GM18507 (cell line): ENCODE data around the gene ACAD8.
"Not testable (repeated sequence)": the region's sequence is repeated elsewhere in the genome, so short reads cannot be mapped to it uniquely, and the experiment has no call there.

Experiments
- DNase-seq: peaks from one replicate; pipeline ENCODE4 v3.0.0; 2011; ENCODE audit warnings: low read depth; ENCODE audit not compliant: insufficient read length; ENCODE audit errors: extremely low spot score
- FAIRE-seq: peaks from 2 replicates; lab custom pipeline; 2011; peaks lifted over from hg19 to GRCh38; lab: Jason Lieb, UNC

The ACAD8 gene

GRCh38 chr11:134261626-134262488 lies 8.5 kb downstream of the ACAD8 start:
- no peak for DNase-seq
- no peak for FAIRE-seq

DNA sequence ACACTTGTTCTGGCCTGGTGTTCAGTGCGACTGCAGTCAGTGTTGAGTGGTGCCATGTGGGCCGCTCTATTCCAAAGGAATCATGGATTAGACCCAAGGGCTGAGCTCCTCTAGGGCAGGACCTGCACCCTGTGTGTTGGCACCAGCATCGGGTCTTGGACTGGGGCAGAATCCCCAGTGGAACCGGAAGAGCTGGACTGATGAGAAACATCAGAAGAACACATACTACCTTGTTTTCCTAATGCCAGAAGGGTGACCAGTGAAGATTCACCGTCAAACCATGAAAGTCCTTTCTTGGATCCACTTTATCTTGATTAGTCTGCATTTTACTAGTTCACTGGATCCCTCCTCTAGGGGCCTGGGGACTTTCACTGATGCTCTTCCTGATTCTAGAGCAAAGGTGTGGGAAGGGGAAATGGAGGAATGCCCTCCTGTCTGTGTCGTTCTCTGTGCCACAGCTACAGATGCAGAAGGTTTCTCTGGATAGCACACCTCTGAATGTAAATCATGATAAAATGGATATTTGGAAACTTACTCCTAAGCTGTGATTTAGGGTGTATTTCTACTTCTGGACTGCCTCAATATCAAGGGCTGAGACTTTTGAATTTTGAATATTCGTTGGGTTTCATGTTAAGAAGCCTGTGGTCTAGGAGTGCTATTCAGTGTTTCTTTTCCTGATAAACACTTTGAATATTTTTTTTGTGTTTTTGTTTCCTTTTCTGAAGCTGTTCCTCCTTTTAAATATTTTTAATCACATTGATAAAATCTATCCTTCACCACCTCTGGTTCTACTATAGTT lies 11.8 kb downstream of the ACAD8 start:
- DNase-seq (no peak), FAIRE-seq (no peak)

DNA sequence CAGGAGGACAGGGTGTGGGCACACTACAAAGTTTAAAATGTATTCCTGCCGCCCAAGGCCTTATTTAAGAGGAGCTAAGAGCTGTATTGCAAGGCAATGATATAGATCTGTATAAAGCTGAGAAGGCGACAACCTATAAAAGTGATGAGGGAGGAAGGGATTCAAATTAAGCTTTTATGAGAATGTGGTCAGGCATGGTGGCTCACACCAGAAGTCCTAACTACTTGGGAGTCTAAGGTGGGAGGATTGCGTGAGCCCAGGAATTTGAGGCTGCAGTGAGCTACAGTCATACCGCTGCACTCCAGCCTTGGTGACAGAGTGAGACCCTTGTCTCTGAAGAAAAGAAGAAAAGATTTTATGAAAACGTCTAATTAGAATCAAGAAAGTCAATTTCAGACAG lies 13.1 kb downstream of the ACAD8 start:
- no peak for DNase-seq

GRCh38 chr11:134266841-134267251 lies 13.5 kb downstream of the ACAD8 start:
- FAIRE-seq = no peak
- no peak for DNase-seq

More for the DNA sequence above, 13.1 kb downstream of the ACAD8 start:
- FAIRE-seq = no peak

- DNase-seq (no peak), FAIRE-seq (no peak)
Observed at GRCh38 chr11:134267461-134267860, 14.1 kb downstream of the ACAD8 start.

DNA sequence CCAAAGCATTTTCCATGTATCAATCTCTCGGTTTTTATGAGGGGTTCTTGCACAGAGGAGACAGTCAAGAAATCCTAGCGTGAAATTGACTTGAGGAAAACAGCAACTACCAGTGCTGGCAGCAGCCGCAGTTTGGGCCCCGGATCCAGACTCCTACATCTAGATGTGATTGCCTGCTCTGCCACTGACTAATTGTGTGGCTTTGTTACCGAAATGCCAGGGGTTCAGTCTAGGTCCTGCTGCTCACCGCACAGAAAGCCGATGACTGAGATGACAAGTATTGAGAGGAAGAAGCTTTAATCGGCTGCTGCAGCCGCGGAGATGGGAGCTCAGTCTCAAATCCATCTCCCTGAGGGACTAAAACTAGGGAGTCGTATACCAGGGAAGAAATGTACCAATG lies 14.6 kb downstream of the ACAD8 start:
- no peak for DNase-seq
- FAIRE-seq = no peak

DNA sequence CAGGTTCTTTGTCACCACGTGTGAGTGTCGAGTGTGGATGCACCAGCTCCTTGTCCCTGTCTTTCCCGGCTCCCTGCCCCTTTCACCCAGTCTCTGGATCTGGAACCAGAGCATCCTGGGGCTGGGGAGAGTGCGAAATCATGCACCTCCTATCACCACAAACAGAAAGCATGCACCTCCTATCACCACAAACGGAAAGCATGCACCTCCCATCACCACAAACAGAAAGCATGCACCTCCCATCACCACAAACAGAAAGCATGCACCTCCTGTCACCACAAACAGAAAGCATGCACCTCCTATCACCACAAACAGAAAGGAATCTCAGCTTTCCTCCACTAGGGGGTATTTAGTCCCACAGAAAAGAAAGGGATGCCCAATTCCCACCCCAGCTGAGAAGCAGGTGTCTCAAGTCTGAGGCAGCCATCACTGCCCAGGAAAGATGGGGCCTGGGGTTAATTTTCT lies 16.9 kb downstream of the ACAD8 start:
- FAIRE-seq = peak; percentile 41
- DNase-seq = no peak

- FAIRE-seq (no peak), DNase-seq (no peak)
Observed at GRCh38 chr11:134271978-134272377, 18.6 kb downstream of the ACAD8 start.

DNA sequence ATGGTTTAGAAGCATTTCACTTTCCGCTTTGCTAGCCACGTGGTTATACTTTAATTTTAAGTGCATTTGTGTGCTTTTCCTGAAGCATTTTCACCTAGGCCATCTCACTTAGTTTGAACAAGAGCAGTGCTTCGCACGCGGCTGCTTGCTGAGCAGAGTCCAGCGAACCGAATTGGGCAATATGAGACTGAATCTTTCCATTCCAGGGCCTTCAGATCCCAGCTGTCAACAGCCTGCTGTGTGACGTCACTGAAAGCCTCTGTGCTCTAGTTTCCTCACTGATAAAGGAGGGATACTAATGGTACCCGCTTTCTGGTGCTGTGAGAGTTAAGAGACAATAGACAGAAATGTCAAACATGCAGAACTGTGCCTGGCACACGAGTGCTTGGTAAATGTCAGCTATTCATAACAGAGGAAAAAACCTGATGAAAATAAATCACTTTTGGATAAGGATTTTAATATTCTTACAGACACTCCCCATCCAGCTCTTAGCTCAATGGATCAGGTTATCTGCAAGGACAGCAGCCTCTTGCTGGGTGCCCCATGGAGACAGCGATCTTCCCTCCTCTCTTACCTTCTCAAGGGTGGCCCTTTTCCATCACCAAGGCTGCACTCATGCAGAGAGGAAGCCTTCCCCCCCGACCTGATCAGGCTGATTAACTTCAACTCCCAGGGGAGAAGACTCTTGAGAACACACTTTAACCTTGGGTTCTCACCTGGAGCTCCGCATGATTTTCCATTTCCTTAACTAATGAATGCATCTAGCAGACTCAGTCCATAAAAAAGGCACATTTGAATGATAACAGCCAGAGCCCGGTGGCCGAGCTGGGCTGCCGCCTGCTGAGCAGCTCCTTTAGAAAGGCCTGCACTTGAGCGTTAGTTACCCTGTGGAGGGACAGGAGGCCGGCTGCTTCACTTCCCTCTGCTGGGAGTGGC lies 19.3 kb downstream of the ACAD8 start:
- no peak for DNase-seq
- FAIRE-seq = no peak

GRCh38 chr11:134273317-134273712 lies 19.9 kb downstream of the ACAD8 start:
- DNase-seq (no peak), FAIRE-seq (no peak)

DNA sequence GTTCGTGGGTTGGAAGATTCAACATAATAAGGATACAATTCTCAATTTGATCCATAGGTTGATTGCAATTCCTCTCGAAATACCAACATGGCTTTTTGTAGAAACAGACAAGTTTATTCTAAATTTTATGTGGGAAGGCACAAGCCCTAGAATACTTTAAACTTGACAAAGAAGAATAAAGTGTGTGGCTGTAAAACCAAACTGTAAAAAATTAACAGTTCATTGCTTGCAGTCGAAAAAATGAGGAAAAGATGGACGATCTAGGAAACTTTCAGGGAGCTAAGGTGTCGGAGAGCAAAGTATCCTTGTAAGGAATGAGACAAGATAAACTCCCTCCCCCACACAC lies 21.8 kb downstream of the ACAD8 start:
- FAIRE-seq (no peak), DNase-seq (no peak)

GRCh38 chr11:134275534-134276395 lies 22.4 kb downstream of the ACAD8 start, which contains the start of gene GLB1L3:
Gene GLB1L3 (plus strand): TSS chr11:134276379. CDS start chr11:134276741, 362 bp downstream.
- FAIRE-seq (no peak), DNase-seq (no peak)

- DNase-seq (no peak), FAIRE-seq (no peak)
Observed at GRCh38 chr11:134276396-134277182, 23.2 kb downstream of the ACAD8 start.

DNA sequence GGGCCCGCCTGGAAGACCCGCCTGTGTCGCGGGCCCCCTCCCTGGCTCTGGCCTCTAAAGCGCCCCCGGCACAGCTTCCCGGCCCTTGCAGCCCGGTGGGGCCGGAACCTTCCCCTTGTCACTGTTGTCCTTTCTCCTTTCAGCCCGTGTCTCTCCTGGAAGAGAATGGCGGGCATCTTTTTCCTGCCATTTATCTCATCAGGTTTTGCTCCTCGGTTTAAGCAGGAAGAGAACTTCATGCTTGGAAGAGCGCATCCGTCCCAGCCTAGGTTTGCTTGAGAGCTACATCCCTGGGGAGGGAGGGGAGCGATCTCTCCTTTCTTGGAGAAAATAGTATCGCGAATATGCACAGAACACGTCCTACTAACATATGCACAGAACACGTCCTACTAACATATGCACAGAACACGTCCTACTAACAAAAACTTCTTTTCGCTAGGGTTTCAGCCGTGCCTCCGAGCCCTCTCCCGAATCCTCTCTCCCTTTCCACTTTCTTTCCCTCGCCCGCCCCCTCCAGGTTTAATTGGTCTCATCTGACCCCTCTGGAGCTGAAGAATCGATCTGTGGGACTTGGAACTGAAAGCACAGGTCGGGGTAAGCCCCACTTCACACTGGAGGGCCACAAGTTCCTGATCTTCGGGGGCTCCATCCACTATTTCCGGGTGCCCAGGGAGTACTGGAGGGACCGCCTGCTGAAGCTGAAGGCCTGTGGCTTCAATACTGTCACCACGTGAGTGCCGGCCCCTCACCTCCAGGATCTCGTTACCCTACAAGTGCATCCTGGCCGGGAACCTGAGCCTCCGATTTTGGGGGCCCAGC lies 24.0 kb downstream of the ACAD8 start:
- FAIRE-seq = no peak

DNA sequence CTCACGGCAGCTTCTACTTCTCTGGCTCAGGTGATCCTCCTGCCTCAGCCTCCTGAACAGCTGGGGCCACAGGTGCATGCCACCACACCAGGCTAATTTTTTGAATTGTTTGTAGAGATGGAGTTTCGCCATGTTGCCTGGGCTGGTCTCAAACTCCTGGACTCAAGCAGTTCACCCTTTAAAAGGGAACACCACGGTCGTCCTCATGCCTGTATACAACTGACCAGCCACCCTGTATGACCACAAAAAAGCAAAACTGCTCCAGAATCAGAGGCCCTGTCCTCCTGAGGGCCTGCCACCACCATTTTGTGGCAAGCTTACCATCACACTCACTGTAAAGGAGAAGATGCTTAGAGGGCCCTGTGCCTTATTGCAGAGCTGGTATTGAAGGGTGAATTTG lies 25.0 kb downstream of the ACAD8 start:
- DNase-seq (no peak), FAIRE-seq (no peak)

More for the DNA sequence above, 24.0 kb downstream of the ACAD8 start:
- no peak for DNase-seq

DNA sequence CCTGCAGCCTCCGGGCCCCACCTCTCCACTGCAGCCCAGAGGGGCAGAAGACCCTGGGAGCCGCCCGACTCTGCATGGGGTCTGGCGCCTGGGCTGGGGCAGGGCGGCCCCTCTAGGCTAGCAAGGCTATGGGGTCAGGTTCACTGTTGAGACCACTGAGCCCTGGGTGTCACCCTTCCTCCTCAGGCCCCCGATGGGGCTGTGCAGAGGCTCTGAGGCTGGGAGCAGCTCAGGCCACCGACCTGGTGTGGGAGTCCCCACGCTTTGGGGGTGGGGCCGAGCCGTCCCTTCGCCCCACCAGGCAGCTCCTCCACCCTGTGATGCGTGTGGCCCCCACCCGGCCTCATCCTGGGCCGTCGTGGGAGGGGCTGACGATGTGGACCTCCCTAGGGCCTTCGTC lies 28.3 kb downstream of the ACAD8 start:
- FAIRE-seq, DNase-seq: not testable (repeated sequence)
